ENCODE results near the gene PSG3.
"Not testable (repeated sequence)": the region's sequence is repeated elsewhere in the genome, so short reads cannot be mapped to it uniquely, and the experiment has no call there.

Gene PSG3

DNA sequence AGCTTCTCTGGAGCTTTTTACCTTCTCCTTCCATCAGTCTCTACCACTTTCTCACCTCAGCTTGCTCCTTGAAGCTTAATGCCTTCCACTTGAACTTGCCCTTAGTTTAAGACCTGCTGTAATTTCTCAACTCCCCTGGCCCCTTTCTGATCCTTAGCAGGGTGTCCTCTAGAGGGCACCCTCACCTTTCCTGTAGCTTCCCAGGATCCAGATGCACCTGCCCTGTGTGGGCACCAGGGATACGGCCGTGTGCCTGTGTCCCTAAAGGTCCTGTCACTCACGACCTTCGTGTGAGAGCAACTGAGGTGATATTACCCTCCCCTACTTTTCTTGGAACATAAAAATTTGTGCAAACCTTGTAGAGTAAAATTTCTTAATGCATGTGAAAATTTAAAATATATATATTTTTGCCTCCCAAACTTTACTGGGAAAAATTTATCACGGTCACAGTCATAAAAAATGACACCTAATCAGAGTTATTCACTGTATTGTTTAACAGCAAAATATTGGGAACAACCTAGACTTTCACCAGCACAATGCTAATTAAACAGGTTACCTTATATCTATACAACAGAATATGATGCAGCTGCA, 46.4 kb downstream of the PSG3 start:
- peak in 1 of 2 donors; percentile 0 for DNase-seq

DNA sequence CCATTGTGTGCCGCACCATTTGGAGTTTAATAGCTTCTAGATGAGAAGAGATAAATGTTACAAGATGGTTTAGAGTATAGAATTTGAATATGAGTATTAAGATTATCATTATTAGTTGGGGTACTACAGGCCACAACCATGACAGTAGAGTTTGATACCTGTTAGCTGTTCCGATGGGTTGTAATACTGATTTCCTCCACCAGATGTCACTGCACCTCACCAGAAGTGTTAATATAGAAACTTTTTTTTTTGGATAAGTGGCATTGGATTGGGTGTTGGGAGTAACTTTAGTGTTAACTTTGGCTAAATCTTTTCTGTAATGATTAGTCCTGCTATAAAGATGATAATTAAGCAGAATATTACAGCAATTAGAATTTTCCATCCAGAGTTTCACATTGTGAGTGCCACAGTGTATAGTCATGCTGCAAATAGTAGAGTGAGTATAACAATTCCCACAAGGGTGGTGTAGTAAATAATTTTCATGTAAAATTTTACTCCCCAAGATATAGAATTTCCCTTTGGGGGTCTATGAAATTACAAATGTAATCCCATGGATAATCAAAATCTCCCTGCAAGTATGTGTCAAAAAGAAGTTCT, 56.3 kb downstream of the PSG3 start:
- peak; percentile 27 to 45 for DNase-seq

DNA sequence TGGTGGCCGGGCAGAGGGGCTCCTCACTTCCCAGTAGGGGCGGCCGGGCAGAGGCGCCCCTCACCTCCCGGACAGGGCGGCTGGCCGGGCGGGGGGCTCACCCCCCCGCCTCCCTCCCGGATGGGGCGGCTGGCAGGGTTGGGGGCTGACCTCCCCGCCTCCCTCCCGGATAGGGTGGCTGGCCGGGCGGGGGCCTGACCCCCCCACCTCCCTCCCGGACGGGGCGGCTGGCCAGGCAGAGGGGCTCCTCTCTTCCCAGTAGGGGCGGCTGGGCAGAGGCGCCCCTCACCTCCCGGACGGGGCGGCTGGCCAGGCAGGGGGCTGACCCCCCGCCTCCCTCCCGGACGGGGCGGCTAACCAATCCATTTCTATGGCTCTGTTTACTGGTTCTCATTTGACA, 64.0 kb downstream of the PSG3 start:
- DNase-seq, result not testable (repeated sequence)

DNA sequence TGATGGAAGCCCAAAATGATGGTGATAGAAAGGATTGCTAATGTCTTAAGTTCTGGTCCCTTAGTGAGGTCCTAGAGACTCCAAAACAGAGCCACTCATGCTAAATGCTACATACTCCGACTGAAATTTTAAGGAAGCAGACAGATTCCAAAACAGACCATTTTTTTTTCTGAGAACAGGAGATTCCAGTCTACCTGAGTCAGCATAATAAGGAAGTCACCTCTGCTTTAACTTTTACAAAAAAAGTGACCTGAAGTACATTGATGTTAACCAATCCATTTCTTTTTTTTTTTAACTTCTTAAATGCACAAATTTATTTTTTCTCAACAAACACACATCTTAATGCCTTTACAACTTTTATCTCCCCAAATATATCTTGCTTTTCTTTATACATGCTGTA, 65.7 kb downstream of the PSG3 start:
- DNase-seq, result not testable (repeated sequence)
